KBM-7 (cell line): ENCODE measurements around the gene RPP21.

Experiments used
- DNase-seq: peaks from one replicate; pipeline ENCODE4 v3.0.0-alpha.2; 2015
- in situ Hi-C: fragments of 300-500 bp; cut with MboI; formaldehyde crosslinking; loops from 2 replicates; pipeline ENCODE4 v1.14.3; 2020; ENCODE audit warnings: low sequenced_read_pairs, low pct_unique_long_range_greater_than_20kb, mixed read lengths

RPP21 gene

DNA sequence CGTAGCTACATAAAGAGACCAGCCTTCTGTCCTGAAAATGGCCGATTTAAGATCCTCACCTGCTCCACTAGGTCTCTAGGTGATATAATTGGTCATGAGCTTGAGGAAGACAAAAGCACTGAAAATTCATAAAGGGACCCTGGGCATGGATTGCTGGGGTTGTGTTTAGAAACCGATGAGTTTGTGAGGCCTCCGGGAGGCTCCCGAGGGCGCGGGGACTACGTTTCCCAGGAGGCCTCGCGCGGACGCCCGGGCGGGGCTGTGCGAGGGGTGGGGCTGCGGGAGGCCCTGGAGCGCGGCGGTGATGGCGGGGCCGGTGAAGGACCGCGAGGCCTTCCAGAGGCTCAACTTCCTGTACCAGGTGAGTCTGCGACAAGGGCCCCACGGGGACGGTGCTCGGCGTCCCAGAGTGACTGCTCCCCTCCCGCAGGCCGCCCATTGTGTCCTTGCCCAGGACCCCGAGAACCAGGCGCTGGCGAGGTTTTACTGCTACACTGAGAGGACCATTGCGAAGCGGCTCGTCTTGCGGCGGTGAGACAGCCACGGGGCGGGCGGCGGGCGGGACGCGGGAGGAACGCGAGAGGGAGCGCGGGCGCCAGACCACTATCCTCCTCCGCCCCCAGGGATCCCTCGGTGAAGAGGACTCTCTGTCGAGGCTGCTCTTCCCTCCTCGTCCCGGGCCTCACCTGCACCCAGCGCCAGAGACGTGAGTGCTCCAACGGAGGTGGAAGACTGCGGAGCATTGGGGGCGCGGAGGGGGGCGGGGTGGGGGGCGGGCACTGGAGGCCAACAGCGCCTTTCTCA lies at the start of gene RPP21:
Gene RPP21, plus strand, starts transcription at position 289 of the 804 bp plus-strand sequence. Its CDS starts 16 bp downstream, at position 305.
- DNase-seq = peak; percentile 81
- in situ Hi-C loops = no loop called here

DNA sequence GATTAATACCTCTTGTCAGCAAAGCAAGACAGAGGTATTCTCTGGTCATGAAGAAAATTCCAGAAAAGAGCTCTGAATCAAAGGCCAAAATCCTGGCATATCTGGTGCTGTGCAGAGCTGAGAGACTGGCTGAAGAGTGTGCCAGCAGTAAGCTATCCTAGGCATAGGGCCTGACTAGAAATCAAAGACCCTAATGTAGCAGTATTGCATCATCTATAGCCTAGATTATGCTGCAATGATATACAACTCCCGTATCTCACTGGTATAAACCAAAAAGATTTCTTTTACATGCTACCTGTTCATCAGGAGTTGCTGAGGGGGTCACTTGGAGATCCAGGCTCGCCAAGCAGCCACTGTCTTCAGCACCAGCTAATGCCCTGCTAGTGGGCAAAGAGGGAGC lies 49.1 kb upstream of the RPP21 start:
- no peak for DNase-seq
- in situ Hi-C loops = no loop called here

DNA sequence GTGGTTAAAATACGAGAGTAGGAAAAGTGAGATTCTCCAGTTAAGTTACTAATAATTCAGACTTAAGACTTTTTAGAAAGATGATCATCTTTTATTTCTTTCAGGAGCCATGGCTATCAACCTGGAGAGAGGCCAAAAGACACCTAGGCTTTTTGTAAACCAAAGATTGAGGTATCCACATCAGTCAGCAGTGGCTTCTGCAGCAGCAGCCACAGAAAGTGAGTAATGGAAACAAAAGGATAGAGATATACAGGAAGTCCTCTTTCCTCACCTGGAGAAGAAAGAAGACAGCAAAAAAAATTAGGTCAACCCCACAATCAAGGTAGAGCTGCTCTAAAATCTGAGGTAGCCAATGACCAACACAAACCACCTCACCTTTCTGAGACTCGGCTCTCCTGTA lies 41.0 kb upstream of the RPP21 start:
- in situ Hi-C loops = no loop called here
- DNase-seq = no peak

DNA sequence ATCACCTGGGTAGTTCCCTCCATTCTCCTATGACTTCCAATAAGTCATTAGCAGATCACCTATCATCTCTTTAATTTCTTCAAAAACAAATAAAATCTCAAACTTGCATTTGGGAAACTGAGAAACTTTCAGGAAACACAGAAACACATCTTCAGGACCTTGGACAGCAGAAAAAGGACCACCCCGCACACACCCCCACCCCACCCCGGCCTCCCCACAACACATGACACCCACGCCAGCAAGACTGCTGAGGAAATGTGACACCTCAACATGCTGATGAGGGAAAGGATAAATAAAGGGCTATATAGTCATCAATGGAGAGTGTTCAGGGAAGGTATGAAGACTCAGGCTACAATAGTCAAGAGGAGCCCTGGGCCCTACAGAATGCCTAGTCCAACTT lies 33.9 kb upstream of the RPP21 start:
- in situ Hi-C loops = no loop called here
- DNase-seq = no peak

DNA sequence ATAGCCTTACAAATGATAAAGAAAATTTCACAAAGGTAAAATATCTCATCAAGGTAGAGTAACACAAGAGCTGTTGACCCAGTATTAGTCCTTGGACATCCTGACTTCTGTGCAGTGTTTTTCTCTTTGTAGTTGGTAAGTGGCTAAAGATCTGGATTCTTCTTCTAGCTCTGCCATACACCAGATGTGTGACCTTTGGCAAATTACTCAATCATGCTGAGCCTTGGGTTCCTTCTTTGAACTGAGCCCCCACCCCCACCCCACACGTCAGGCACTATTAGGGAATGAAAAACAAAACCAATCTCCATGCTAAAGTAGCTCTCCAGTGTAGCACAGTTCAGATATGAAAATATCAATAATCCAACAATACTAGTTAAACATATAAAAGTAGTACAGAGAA lies 33.3 kb upstream of the RPP21 start:
- in situ Hi-C loops = no loop called here
- DNase-seq = no peak

DNA sequence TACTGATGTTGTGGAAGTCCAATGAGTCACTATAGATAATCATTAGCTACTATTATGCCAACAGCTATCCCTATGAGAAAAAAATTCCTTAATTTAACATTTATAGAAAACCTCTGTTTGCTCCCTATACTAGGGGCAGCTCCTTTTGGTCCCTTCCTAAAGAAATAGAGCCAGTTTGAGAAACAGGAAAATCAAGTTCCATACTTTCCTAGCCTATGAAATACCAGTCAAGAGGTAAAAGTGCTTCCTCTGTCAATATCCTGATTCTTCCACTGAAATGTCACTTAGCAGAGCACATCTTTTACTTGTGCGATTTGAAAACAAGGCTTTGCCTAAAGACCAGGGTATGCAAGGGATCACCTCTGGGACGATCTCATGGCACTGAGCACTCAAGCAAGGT lies 32.7 kb upstream of the RPP21 start:
- in situ Hi-C loops = no loop called here
- DNase-seq = no peak

DNA sequence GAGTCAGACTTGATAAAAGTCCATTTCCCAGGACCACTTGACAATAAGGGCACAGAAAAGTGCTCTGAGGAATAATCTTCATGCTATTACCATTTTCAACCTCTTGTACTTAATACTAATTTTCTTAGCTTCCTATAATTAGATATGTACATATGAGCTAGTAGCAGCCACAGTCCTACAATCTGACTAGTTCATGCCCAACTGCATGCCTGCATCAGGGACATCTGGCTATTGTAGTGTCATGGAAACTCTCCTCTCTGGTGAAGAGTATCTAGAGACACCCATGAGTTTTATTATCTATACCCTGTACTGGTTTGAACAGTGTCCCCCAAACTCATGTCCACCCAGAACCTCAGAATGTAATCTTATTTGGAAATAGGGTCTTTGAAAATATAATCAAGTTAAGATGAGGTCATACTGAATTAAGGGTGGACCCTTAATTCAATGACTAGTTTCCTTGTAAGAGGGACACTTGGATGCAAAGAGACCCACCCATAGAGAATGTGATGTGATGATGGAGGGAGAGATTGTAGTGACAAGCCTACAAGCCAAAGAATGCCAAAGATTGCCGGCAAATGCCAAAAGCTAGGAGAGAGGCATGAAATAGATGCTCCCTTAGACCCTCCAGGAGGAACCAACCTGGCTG lies 32.2 kb upstream of the RPP21 start:
- no peak for DNase-seq
- in situ Hi-C loops = no loop called here

DNA sequence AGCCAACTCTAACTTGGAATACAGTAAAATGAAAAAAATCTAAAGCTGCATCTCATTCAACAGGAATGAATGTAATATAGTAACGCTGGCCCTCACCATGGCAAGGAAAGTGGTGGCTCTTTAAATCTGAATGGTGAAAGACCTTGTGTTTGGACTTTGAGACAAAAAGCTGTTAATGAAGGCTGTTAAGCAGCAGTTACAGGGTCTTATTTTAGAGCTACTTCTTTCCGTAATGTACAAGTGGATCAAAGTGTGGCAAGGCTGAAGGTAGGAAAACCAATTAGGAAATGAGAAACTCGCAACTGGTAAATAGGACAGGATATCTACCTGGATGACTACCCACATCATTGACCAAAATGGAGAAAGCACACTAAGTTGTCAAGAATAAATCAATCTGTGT lies 29.8 kb upstream of the RPP21 start:
- DNase-seq = no peak
- in situ Hi-C loops = no loop called here

DNA sequence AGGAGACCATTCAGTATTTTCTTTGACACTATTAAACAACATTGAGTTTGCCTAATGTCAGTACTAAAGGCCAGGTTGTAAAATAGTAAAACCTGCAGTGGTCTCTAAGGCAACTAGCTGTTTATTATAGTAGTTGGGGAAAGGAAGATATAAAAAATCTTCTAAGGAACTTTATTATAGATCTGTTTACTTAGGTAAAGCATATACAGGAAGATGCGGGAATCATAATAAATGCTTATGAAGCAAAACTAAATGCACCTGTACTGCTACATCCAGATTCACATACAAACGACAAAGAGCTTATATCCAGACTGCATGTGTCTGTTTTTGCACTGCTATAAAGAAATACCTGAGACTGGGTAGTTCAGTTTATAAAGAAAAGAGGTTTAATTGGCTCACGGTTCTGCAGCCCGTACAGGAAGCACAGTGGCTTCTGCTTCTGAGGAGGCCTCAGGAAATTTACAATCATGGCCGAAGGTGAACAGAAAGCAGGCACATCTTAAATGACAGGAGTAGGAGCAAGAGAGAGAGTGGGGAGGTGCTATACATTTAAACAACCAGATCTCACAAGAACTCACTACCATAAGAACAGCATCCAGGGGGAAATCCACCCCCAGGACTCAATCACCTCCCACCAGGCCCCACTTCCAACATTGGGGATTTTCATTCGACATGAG lies 26.9 kb upstream of the RPP21 start:
- in situ Hi-C loops = no loop called here
- DNase-seq = no peak

DNA sequence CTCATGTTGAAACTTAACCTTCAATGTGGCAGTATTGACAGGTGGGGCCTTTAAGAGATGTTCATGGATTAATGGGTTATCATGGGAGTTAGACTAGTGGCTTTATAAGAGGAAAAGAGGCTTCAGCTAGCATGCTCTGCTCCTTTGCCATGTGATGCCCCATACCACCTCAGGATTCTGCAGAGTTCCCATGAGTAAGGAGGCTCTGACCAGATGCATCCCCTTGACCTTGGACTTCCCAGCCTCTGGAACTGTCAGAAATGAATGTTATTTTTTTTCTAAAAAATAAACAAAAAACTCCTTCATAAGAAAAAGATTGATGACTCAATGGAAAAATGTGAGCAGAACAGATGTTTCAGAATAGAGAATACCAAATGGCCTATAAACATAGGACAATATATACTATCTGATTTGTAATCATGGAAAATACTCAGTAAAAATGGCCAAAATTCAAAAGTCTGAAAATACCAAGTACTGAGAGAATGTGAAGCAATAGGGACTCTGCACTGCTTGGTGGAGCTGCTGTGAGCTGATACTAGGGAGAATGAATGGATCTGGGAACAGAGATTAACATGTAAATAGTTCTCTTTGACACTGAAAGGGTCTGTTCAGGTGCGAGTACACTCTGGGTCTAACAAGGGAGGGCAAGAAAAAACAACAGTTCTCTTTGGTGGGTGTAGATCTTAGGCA lies 25.7 kb upstream of the RPP21 start:
- DNase-seq = no peak
- in situ Hi-C loops = no loop called here

DNA sequence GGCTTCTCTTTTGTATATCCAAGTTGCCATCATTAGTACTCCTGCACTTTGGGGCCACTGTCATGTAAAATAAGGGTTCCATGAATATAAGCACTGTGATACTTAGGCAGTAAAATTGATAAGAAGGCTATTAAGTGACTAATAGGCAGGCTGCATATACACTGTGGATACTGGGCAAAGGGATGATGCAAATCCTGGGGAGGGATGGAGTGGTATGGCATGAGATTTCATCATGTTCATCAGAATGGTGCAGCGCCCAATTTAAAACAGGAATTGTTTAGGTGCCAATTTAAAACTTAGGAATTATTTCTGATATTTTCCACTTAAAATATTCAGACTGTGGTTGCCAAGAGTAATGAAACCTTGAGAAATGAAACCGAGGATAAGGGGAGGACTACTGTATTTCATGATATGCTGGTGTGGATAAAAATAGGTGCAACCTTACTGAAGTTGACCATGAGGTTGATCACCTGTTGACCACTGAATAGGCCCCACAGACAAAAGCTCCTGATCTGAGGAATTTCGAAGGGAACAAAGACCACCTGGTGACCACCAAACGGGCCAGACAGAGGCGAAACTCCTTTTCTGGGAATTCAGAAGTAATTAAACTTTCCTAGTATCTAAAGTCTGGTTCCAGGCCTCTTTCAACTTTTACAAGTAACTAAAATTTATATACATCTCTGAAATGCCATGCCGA lies 23.1 kb upstream of the RPP21 start:
- no peak for DNase-seq
- in situ Hi-C loops = no loop called here

DNA sequence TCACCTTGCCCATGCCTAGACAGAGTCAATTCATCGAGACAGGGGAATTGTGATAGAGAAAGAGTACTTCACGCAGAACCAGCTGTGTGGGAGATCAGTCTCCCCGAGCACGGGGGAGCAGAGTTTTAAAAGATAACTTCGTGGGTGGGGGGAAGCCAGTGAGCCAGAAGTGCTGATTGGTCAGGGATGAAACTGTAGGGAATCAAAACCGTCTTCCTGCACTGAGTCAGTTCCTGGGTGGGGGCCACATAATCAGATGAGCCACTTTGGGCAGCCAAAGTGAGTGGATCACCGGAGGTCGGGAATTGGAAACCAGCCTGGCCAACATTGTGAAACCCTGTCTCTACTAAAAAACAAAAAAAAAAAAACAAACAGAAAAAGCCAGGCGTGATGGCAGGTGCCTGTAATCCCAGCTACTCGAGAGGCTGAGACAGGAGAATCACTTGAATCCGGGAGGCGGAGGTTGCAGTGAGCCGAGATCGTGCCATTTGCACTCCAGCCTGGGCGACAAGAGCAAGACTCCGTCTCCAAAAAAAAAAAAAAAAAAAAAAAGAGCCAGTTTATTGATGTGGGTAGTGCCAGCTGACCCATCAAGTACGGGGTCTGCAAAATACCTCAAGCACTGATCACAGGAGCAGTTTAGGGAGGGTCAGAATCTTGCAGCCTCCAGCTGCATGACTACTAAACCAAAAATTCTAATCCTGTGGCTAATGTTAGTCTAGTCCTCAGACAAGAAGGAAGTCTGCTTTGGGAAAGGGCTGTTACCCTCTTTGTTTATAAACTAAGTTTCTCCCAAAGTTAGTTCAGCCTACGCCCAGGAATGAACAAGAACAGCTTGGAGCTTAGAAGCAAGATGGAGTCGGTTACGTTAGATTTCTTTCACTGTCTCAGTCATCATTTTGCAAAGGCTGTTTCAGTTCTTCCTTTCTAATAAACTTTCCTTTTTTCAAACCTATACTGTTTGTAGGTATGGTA lies 22.1 kb upstream of the RPP21 start:
- no peak for DNase-seq
- in situ Hi-C loops = no loop called here

DNA sequence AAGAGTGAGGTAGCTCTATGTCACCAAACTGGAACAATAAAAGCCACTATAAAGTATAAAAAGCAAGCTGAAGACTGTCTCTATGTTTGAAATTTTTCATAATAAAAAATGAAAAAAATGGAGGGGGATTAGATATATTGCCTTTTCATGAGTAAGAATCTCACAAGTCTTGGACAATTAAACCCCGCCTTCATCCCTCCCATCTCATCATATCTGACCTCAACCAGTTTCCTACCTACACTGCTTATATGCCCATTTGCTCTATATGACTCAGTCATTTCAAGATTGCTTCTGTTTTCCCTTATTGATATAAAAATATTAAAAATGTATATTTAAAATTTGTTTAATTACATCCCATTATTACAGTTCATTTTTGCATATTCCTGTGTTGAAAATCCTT lies 21.1 kb upstream of the RPP21 start:
- DNase-seq = no peak
- in situ Hi-C loops = no loop called here

DNA sequence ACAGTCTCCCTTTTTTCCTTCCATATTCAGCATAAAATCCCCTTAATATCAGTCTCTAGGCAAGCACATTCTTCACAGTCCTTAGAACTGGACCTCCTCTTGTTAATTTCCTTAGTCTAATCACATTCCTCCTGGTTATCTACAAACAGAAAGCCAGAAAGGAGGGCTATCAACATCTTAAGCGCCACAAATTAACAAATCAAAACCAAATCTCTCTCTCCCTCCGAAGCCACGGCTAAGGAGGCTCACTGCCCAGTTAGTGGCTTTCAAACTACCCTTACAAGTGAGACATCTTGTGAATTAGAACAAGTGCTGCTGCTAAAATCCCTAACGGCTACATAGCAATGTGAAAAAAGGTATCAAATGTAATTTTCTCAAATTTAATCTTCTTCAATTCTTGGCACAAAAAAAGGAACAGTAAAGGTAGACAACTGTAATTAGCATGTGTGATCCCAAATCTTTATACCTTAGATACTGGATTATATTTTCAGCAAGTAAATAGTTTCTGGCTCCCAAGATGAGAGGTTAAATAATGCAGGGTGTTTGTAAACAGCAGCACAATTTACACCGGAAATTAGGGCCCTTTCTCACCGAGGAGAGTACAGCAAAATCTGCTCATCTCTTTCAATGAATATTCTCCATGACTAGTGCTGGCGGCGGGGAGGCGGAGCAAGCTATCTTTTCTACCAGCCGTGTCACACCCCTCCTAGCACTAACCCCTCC lies 19.6 kb upstream of the RPP21 start:
- no peak for DNase-seq
- in situ Hi-C loops = no loop called here

DNA sequence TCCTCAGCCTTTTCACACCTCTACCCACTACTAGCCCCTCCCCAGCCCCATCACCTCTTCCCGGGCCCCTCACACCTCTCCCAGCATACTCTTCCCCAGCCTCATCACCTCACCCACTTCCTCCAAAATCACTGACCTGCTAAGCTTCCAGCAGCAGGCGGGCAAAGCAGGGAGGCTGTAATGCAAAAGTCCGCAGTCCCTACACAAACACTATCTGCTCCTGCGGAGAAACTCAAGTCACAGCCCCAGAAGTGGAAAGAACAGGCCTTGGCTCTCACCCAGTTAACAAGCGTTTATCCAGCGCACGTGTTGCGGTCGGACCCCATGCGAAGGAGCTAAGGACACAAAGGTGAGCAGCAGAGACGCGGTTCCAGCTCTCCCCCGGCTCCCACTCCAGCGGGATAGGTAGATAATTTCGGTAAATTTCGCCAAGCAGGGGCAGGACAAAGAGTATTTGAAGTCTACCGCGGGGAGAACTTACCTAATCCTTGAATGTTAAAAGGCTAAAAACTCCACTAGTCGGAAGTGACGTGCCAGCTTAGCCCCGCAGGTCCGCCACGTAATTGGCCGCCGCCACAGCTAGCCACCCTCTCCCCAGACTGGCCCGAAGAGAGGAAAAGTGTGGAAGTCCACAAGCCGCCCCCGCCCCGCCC lies 19.0 kb upstream of the RPP21 start:
- DNase-seq = peak; percentile 87
- in situ Hi-C loops = no loop called here

DNA sequence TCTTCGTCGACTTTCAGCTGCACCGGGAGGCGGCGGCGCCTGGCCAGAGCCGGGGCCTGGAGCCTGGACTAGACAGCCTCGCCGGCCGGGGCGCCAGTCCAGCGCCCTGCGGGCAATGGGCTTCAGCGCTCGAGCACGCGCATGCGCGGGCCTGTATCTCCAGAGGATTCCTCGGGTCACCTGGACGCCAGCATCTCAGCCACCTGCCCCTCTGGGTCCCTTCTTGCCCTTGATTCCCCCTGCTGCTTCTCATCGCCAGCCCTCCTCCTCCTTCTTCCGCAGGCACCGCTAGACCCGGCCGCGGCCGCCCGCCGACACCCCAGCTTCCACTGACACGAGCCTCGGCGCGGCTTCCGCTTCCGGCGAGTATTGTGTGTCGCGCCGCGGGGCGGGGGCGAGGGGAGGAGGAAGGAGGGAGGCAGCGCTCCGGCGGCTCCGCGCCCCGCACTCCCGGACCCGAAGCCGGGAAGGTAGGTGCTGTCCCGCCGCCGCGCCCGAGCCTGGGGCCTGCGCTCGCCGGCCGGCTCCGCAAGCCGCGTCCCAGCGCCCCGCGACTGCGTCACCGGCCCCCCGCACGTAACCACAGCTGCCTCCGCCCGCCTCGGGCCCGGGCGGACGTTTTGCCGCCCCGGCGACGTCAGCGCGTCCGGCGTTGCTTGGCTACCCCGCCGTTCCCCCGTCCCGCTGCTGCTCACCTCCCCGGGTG lies 18.3 kb upstream of the RPP21 start, which contains the start of gene TRIM39:
Gene TRIM39, plus strand, starts transcription at position 402 of the 706 bp plus-strand sequence. CDS start 2,391 bp downstream, outside the sequence.
- in situ Hi-C loops = no loop called here

More for the DNA sequence above, 18.3 kb upstream of the RPP21 start, which contains the start of gene TRIM39:
- DNase-seq = peak; percentile 85
